A673 (cell line): ENCODE data around the gene ERAL1. TPM values are rescaled to one million over a fixed set of nuclear protein-coding genes. Genes with fewer than 3 reads are reported as not detected.

Experiments
- BruUV-seq: library from RNA; stranded (reverse); fragments of 400-500 nt; replicated peaks from 2 replicates; lab custom pipeline; 2021; lab: Mats Ljungman, UMichigan
- CTCF ChIA-PET: fragments of 300-600 bp; sonication (Branson Sonifier 250); formaldehyde crosslinking; loops from one replicate; lab custom pipeline; 2022; ENCODE audit warnings: antibody characterized with exemption; lab: Charles Lee
- POLR2A ChIA-PET: fragments of 300-600 bp; sonication (Branson Sonifier 250); formaldehyde crosslinking; loops from one replicate; lab custom pipeline; 2022; ENCODE audit warnings: antibody characterized with exemption; ENCODE audit not compliant: low non-redundant PET; lab: Charles Lee
- DNase-seq: peaks from one replicate; pipeline ENCODE4 v3.0.0-alpha.2; 2015; ENCODE audit warnings: low spot score
- H3K27ac ChIP-seq: fragments of 200-600 bp; sonication (generic); 2 replicates; pipeline ENCODE4 v1.5.1; 2016; ENCODE audit warnings: mixed run types, low read depth, mild to moderate bottlenecking, mixed read lengths, antibody characterized with exemption, low read length; ENCODE audit not compliant: poor library complexity, severe bottlenecking
- H3K27me3 ChIP-seq: fragments of 200-600 bp; sonication (generic); replicated peaks from 2 replicates; pipeline ENCODE4 v1.6.1; 2017; ENCODE audit warnings: mixed run types, low read depth, mild to moderate bottlenecking, mixed read lengths, antibody characterized with exemption, low read length; ENCODE audit not compliant: insufficient read depth, poor library complexity
- H3K36me3 ChIP-seq: fragments of 200-600 bp; sonication (generic); 2 replicates; pipeline ENCODE4 v1.6.1; 2016; ENCODE audit warnings: mixed run types, mild to moderate bottlenecking, mixed read lengths, antibody characterized with exemption, low read length; ENCODE audit not compliant: insufficient read depth, poor library complexity, severe bottlenecking
- H3K4me1 ChIP-seq: fragments of 200-600 bp; sonication (generic); 2 replicates; pipeline ENCODE4 v1.6.1; 2017; ENCODE audit warnings: mixed run types, mild to moderate bottlenecking, mixed read lengths, antibody characterized with exemption, low read length; ENCODE audit not compliant: insufficient read depth, poor library complexity, severe bottlenecking
- H3K4me3 ChIP-seq: fragments of 200-600 bp; sonication (generic); 2 replicates; pipeline ENCODE4 v1.5.1; 2016; ENCODE audit warnings: low read depth, mixed run types, mild to moderate bottlenecking, mixed read lengths, low read length; ENCODE audit not compliant: poor library complexity, severe bottlenecking
- H3K9me3 ChIP-seq: fragments of 200-600 bp; sonication (generic); 2 replicates; pipeline ENCODE4 v1.6.1; 2016; ENCODE audit warnings: mixed run types, low read depth, mild to moderate bottlenecking, mixed read lengths, antibody characterized with exemption, low read length; ENCODE audit not compliant: poor library complexity, severe bottlenecking
- EZH2 ChIP-seq: fragments of 200-600 bp; sonication (generic); IDR thresholded peaks from 2 replicates; pipeline ENCODE4 v1.6.1; 2017; ENCODE audit warnings: borderline replicate concordance, low read depth, mild to moderate bottlenecking, mixed read lengths, antibody characterized with exemption, low read length; ENCODE audit not compliant: poor library complexity, severe bottlenecking
- intact Hi-C: fragments of 100-400 bp; cut with micrococcal nuclease; formaldehyde crosslinking; loops from one replicate; pipeline ENCODE4 v1.10.0; 2022; ENCODE audit not compliant: unreplicated experiment
- total RNA-seq: library from RNA; stranded (reverse); gene quantifications from 2 replicates; pipeline ENCODE4 v1.2.3, GENCODE V29; 2021
- TF ChIP-seq, protein P1 (sequence below): fragments of 300-800, 200-600 bp; sonication (generic); conservative IDR thresholded peaks from 2 replicates; pipeline ENCODE4 v1.5.1; 2017; ENCODE audit warnings: low read depth, mild to moderate bottlenecking, antibody characterized with exemption, low read length, moderate library complexity, mixed read lengths

ERAL1 gene
- total RNA-seq, 1 experiment from 2014 or later, result 80.5 TPM

DNA sequence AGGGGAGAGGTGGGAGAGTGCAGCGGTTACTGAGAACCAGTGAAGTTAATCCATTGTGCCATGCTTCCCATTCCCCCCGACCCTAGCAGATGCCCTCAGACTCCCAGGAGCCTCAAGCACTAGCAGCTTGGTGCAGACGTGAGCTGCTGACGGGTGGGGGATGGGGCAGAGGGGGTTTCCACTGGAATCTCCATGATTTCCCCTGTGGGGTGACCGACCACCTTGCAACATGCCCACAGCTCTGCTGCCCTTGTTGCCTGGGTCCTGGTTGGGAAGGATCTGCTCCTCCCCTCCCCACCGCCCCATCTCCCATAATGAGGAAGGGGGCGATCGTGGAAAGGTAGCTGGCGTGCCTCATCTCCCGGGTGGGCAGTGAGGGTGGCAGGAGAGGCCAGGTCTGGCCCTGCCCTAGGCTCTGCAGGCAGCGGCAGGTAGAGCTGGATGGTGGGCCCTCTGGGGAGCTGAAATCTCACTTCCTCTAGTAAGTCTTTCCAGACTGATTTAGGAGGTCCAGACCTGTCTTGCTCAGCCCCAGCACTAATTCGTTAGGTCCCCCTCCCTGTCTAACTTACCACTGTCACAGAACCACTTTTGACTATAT, 33.2 kb downstream of the ERAL1 start:
- DNase-seq, result no peak
- H3K9me3 ChIP-seq, result no peaks in the 10 kb centered on the region
- H3K4me3 ChIP-seq, result no peak overlapping the region
- ChIA-PET POLR2A (no interaction called here), CTCF (no interaction called here)
- H3K27ac ChIP-seq, result no peak overlapping the region
- intact Hi-C loops, result no loop called here
- TF ChIP-seq EZH2, result no peak
- TF ChIP-seq, protein P1, sequence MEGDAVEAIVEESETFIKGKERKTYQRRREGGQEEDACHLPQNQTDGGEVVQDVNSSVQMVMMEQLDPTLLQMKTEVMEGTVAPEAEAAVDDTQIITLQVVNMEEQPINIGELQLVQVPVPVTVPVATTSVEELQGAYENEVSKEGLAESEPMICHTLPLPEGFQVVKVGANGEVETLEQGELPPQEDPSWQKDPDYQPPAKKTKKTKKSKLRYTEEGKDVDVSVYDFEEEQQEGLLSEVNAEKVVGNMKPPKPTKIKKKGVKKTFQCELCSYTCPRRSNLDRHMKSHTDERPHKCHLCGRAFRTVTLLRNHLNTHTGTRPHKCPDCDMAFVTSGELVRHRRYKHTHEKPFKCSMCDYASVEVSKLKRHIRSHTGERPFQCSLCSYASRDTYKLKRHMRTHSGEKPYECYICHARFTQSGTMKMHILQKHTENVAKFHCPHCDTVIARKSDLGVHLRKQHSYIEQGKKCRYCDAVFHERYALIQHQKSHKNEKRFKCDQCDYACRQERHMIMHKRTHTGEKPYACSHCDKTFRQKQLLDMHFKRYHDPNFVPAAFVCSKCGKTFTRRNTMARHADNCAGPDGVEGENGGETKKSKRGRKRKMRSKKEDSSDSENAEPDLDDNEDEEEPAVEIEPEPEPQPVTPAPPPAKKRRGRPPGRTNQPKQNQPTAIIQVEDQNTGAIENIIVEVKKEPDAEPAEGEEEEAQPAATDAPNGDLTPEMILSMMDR, result no peak
- BruUV-seq, result no TSS peak
- no peaks in the 10 kb centered on the region for H3K27me3 ChIP-seq
- H3K4me1 ChIP-seq, result peaks cover 4% of the 10 kb centered on the region
- H3K36me3 ChIP-seq, result no peaks in the 10 kb centered on the region

DNA sequence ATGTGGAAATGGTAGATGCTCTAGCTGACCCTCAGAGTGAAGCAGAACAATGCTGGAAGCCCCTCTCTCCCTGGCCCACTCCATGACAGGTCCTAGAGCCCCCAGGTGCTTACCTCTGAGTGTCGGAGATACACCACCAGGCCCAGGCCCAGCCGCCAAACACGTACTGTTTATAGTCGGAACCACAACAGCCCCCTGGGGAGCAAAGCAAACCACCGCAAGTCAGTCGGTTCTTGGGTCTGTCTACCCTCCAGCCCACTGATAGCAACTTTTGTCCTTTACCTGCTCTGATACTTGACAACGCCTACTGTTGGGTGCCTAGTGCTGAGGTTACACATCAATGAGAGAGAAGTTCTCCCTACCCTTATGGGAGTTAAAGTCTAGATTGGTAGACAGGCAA, 34.0 kb downstream of the ERAL1 start:
- intact Hi-C loops, result no loop called here
- no peak for TF ChIP-seq EZH2
- TF ChIP-seq, protein P1, result no peak
- H3K4me3 ChIP-seq, result no peak overlapping the region
- DNase-seq, result no peak
- BruUV-seq, result no TSS peak
- H3K4me1 ChIP-seq, result peaks cover 10% of the 10 kb centered on the region
- POLR2A ChIA-PET, result interaction anchor here (0.6 kb wide), 1 partner anchor 178 kb away, joined by 3 read pairs; no protein-coding TSS in a partner anchor
- H3K27ac ChIP-seq, result no peak overlapping the region
- no peaks in the 10 kb centered on the region for H3K27me3 ChIP-seq
- CTCF ChIA-PET, result no interaction called here
- no peaks in the 10 kb centered on the region for H3K9me3 ChIP-seq
- H3K36me3 ChIP-seq, result no peaks in the 10 kb centered on the region

DNA sequence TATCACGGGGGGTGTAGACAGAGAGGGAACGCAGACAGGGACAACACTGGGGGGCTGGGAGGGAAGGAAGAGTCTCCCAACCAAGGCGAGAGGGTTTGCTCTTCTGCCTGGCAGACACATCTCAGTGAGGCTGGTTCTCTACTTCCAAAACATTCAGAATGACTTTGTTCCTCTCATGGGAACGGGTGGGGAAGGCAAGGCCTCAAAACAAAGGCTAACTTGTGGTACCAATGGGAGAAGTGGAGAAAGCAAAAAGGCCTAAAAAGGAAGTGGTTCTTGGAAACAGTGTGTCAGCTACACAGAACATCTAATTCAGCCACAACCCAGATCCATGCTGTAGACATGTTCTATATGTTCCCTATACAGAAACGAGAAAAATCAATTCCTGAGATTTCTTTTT, 35.2 kb downstream of the ERAL1 start:
- no peak overlapping the region for H3K4me3 ChIP-seq
- no TSS peak for BruUV-seq
- POLR2A ChIA-PET, result no interaction called here
- no peak overlapping the region for H3K27ac ChIP-seq
- CTCF ChIA-PET, result no interaction called here
- intact Hi-C loops, result no loop called here
- DNase-seq, result no peak
- H3K4me1 ChIP-seq, result peaks cover 11% of the 10 kb centered on the region
- TF ChIP-seq, protein P1, result no peak
- no peak for TF ChIP-seq EZH2
- H3K9me3 ChIP-seq, result no peaks in the 10 kb centered on the region
- H3K27me3 ChIP-seq, result no peaks in the 10 kb centered on the region
- H3K36me3 ChIP-seq, result no peaks in the 10 kb centered on the region
